Coronary artery (tissue), 2 donors: ENCODE results near the gene C21orf58.
A peak's percentile ranks its signal among the peaks of the same experiment; 100 is the strongest.

Source experiments
- DNase-seq: peaks from one replicate; pipeline ENCODE4 v3.0.0-alpha.2; 2017; ENCODE audit warnings: low spot score
- H3K27ac ChIP-seq, 2 donors: fragments of 200-600 bp; sonication (generic); one replicate each; pipeline ENCODE4 v1.5.1; 2016 to 2019
- H3K4me3 ChIP-seq: fragments of 200-600 bp; sonication (generic); 2 replicates; pipeline ENCODE4 v1.5.1; 2016; ENCODE audit warnings: mild to moderate bottlenecking, moderate library complexity
- CTCF ChIP-seq: fragments of 200-600 bp; sonication (generic); IDR thresholded peaks from one replicate; pipeline ENCODE4 v1.5.1; 2019; ENCODE audit warnings: antibody characterized with exemption

C21orf58 gene

DNA sequence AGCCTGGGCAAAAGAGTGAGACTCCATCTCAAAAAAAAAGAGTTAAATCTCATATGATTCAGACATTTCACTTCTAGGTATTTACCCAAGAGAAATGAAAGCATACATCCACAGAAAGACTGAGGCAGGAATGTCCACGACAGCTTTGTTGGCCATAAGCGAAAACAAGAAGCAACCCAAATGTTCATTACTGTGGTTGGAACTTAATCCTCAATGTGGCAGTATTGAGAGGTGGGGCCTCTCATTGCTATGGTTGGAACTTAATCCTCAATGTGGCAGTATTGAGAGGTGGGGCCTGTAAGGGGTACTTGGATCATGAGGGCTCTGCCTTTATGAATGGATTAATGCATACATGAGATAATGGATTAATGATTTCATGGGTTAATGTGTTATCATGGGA lies 15.2 kb downstream of the C21orf58 start:
- no peak for DNase-seq

GRCh38 chr21:46307625-46308024 lies 16.0 kb downstream of the C21orf58 start:
- H3K4me3 ChIP-seq, result no peak overlapping the region
- H3K27ac ChIP-seq, result no peak overlapping the region
- no peak for TF ChIP-seq CTCF
- DNase-seq, result no peak

More for the DNA sequence above, 15.2 kb downstream of the C21orf58 start:
- H3K27ac ChIP-seq, result no peak overlapping the region
- no peak for TF ChIP-seq CTCF
- H3K4me3 ChIP-seq, result no peak overlapping the region

DNA sequence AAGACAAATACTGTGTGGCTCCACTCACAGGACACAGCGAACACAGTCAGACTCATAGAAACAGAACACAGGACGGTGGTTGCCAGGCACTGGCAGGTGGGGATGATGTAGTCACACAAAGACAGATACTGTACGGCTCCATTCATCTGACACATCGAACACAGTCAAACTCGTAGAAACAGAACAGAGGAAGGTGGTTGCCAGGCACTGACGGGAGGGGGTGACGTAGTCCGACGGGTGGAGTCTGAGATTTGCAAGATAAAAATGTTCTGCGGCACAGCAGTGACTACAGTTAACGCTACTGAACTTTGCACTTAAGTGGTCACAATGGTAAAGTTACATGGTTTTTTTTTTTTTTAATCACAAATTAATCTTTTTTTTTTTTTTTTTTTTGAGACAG lies 18.7 kb downstream of the C21orf58 start:
- no peak overlapping the region for H3K4me3 ChIP-seq
- no peak overlapping the region for H3K27ac ChIP-seq
- no peak for DNase-seq
- TF ChIP-seq CTCF, result no peak

GRCh38 chr21:46304437-46304836 lies 19.2 kb downstream of the C21orf58 start:
- H3K4me3 ChIP-seq, result no peak overlapping the region
- no peak for TF ChIP-seq CTCF
- DNase-seq, result no peak
- no peak overlapping the region for H3K27ac ChIP-seq

DNA sequence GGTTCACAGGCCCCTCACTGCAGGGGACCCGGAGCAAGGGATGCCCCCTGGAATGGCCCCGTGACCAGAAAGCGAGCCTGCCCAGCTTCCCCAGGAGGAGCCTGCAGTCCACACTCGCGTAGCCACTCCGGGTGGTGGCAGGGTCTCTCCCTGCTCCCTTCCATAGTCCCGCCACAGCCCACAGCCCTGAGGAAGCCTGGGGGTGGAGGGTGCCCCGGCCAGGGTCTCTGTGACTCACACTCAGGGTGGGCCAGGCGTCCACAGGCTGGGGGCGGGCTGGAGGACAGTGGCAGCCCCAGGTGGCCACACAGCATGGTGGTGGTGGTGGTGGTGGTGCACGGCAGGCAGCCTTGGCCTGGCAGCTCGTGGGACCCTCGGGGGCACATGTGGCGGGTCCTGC lies 21.9 kb downstream of the C21orf58 start:
- DNase-seq, result no peak
- H3K4me3 ChIP-seq, result no peak overlapping the region
- no peak for TF ChIP-seq CTCF
- H3K27ac ChIP-seq, result no peak overlapping the region

- H3K4me3 ChIP-seq, result no peak overlapping the region
- no peak for DNase-seq
- no peak overlapping the region for H3K27ac ChIP-seq
- no peak for TF ChIP-seq CTCF
These were observed 24.5 kb downstream of the C21orf58 start for GRCh38 chr21:46299167-46299566.

DNA sequence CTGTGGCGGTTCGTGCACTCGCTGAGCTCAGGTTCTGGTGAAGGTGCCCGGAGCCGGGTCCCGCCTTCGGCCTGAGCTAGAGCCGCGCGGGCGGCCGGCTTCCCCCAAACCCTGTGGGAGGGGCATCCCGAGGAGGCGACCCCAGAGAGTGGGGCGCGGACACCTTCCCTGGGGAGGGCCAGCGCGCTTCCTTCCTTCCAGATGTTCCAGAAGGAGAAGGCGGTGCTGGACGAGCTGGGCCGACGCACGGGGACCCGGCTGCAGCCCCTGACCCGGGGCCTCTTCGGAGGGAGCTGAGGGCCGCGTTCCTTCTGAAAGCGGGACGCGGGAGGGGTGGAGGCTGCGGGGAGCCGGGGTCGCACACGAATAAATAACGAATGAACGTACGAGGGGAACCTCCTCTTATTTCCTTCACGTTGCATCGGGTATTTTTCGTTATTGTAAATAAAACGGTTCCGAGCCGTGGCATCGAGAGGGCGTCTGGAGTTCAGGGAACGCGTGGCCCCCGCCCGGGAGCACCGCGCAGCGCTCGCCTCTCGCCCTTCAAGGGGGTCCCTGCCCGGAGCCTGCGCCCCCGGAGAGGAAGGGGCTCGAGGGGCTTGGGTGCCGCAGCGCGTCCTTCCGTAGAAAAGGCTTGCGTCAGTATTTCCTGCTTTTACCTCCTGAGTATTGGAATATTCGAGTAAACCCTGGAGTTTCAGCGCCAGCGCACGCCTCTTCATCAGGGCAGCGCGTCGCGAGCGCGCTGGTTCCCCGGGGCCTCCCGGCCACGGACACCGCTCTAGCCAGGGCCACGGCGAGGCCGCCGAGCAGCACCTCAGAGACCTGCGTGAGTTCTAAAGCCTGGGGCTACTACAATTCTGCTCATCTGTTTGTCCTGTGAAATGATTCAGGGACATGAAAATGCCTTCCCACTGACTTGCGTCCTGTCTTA lies 26.1 kb downstream of the C21orf58 start:
- peak overlapping the region; percentile 67 for H3K4me3 ChIP-seq
- DNase-seq, result no peak
- peak overlapping the region in 1 of 2 donors; percentile 9 for H3K27ac ChIP-seq
- TF ChIP-seq CTCF, result no peak
